HG03575 (cell line): ENCODE results near the gene RFC2.
"Not testable (repeated sequence)": the region's sequence is repeated elsewhere in the genome, so short reads cannot be mapped to it uniquely, and the experiment has no call there.

Experiments
- ATAC-seq: cut with Tn5 transposase; IDR thresholded peaks from one replicate; pipeline ENCODE4 v1.9.1; 2021; ENCODE audit not compliant: unreplicated experiment, insufficient number of reproducible peaks, low FRiP score; ENCODE audit errors: extremely low read depth

Gene RFC2

GRCh38 chr7:74254858-74255379 lies 720 bp upstream of the RFC2 start:
- ATAC-seq: no peak

GRCh38 chr7:74253835-74254128 lies 417 bp downstream of the RFC2 start:
- no peak for ATAC-seq

- no peak for ATAC-seq
These were observed 868 bp downstream of the RFC2 start for GRCh38 chr7:74253331-74253730.

- no peak for ATAC-seq
These were observed 1.3 kb downstream of the RFC2 start for GRCh38 chr7:74252893-74253292.

- not testable (repeated sequence) for ATAC-seq
These were observed 5.1 kb downstream of the RFC2 start for GRCh38 chr7:74249058-74249457.

- ATAC-seq: no peak
These were observed 6.0 kb downstream of the RFC2 start for GRCh38 chr7:74248156-74248555.

- no peak for ATAC-seq
These were observed 7.7 kb downstream of the RFC2 start for GRCh38 chr7:74246497-74246896.

GRCh38 chr7:74242122-74242443 lies 12.1 kb downstream of the RFC2 start:
- no peak for ATAC-seq

- no peak for ATAC-seq
These were observed 13.7 kb downstream of the RFC2 start for GRCh38 chr7:74240482-74240881.

- no peak for ATAC-seq
These were observed 17.9 kb downstream of the RFC2 start for GRCh38 chr7:74236284-74236683.

GRCh38 chr7:74235518-74236268 lies 18.5 kb downstream of the RFC2 start:
- ATAC-seq: no peak

GRCh38 chr7:74233655-74234285 lies 20.4 kb downstream of the RFC2 start:
- no peak for ATAC-seq

GRCh38 chr7:74231232-74231590 lies 23.0 kb downstream of the RFC2 start:
- no peak for ATAC-seq

GRCh38 chr7:74230446-74231231 lies 23.6 kb downstream of the RFC2 start:
- no peak for ATAC-seq

GRCh38 chr7:74228951-74229900 lies 25.0 kb downstream of the RFC2 start:
- ATAC-seq: no peak

GRCh38 chr7:74226633-74227032 lies 27.6 kb downstream of the RFC2 start:
- ATAC-seq: no peak

GRCh38 chr7:74225400-74225799 lies 28.8 kb downstream of the RFC2 start:
- ATAC-seq: no peak

GRCh38 chr7:74224907-74225306 lies 29.3 kb downstream of the RFC2 start:
- not testable (repeated sequence) for ATAC-seq

GRCh38 chr7:74224511-74224832 lies 29.7 kb downstream of the RFC2 start:
- ATAC-seq: no peak
